Thyroid gland (tissue), 4 donors: ENCODE measurements around the gene COL5A2. TPM values are rescaled to one million over a fixed set of nuclear protein-coding genes. Genes with fewer than 3 reads are reported as not detected.

Experiments used
- DNase-seq, 2 donors: peaks; one replicate each; pipeline ENCODE4 v3.0.0-alpha.2; 2019
- H3K27ac ChIP-seq, 3 donors: fragments of 200-600 bp; sonication (generic); 1 replicate in 2 of 3; 2 replicates in 1 of 3; pipeline ENCODE4 v1.5.1; 2016 to 2019; ENCODE audit warnings: mild to moderate bottlenecking in 1 of 3, moderate library complexity in 1 of 3
- H3K27me3 ChIP-seq: fragments of 200-600 bp; sonication (generic); one replicate; pipeline ENCODE4 v1.5.1; 2019
- H3K36me3 ChIP-seq, 2 donors: fragments of 200-600 bp; sonication (generic); one replicate each; pipeline ENCODE4 v1.5.1; 2016 to 2019
- H3K4me1 ChIP-seq, 2 donors: fragments of 200-600 bp; sonication (generic); one replicate each; pipeline ENCODE4 v1.5.1; 2017 to 2019
- H3K4me3 ChIP-seq, 3 donors: fragments of 200-600 bp; sonication (generic); replicated peaks in 1 of 3; 1 replicate in 2 of 3; 2 replicates in 1 of 3; pipeline ENCODE4 v1.5.1; 2016; ENCODE audit warnings: mild to moderate bottlenecking in 1 of 3
- H3K9me3 ChIP-seq: fragments of 200-600 bp; sonication (generic); one replicate; pipeline ENCODE4 v1.5.1; 2017
- CTCF ChIP-seq, 6 experiments: fragments of 200-600 bp in 3 of 6; fragments of 450-650 bp in 3 of 6; sonication (generic) in 3 of 6; IDR thresholded peaks; one replicate each; pipeline ENCODE4 v1.5.1; 2016 to 2019; ENCODE audit warnings: antibody characterized with exemption in 6 of 6, mild to moderate bottlenecking in 2 of 6, inconsistent platforms in 1 of 6, moderate library complexity in 1 of 6
- POLR2A ChIP-seq, 2 donors: fragments of 450-650 bp; IDR thresholded peaks; one replicate each; pipeline ENCODE4 v1.6.1; 2017; ENCODE audit warnings: antibody characterized with exemption in 2 of 2, mild to moderate bottlenecking in 2 of 2, moderate library complexity in 1 of 2
- WGBS, 2 donors: methylation state at CpG; one replicate each; pipeline ENCODE4 v1.1.5; 2017; 5-methylcytosine and 5-hydroxymethylcytosine counted together
- intact Hi-C: fragments of 100-400 bp; cut with DNase I; formaldehyde crosslinking; loops from one replicate; pipeline ENCODE4 v1.15.1; 2023
- total RNA-seq, 4 donors: library from RNA; depleted of rRNA; stranded (reverse); fragments of >200 nt; gene quantifications; one replicate each; pipeline ENCODE4 v1.2.3, GENCODE V29; 2016

The COL5A2 gene
- total RNA-seq, 4 donors from 2014 or later, result 10.9 to 22.5 (median 17.5) TPM

- Histone ChIP-seq H3K36me3 (no peaks in the 10 kb centered on the region), H3K4me1 (peaks cover 0 to 9% of the 10 kb centered on the region in 2 donors), H3K27me3 (no peaks in the 10 kb centered on the region), H3K4me3 (no peak overlapping the region), H3K27ac (no peak overlapping the region), H3K9me3 (no peaks in the 10 kb centered on the region)
- no peak for DNase-seq
- intact Hi-C loops, result no loop called here
- WGBS, 2 donors, result 66 to 76% methylated on average over 2 of the region's 2 CpGs
- TF ChIP-seq POLR2A (IDR thresholded peaks at IDR 0.05), result no peak
- TF ChIP-seq CTCF (IDR thresholded peaks at IDR 0.05), result no peak
Observed at GRCh38 chr2:189153619-189154018, 25.9 kb downstream of the COL5A2 start.

- DNase-seq, result no peak
- H3K27ac ChIP-seq, result no peak overlapping the region
- H3K4me3 ChIP-seq, result no peak overlapping the region
- 72 to 75% methylated on average over 3 of the region's 3 CpGs for WGBS, 2 donors
- intact Hi-C loops, result no loop called here
- no peaks in the 10 kb centered on the region for H3K9me3 ChIP-seq
- no peaks in the 10 kb centered on the region for H3K27me3 ChIP-seq
- H3K36me3 ChIP-seq, result no peaks in the 10 kb centered on the region
- TF ChIP-seq POLR2A (IDR thresholded peaks at IDR 0.05) (no peak), CTCF (IDR thresholded peaks at IDR 0.05) (no peak)
- H3K4me1 ChIP-seq, result peaks cover 0 to 9% of the 10 kb centered on the region in 2 donors
Observed at GRCh38 chr2:189152483-189152882, 27.1 kb downstream of the COL5A2 start.

- Histone ChIP-seq H3K9me3 (no peaks in the 10 kb centered on the region), H3K27ac (no peak overlapping the region), H3K4me3 (no peak overlapping the region), H3K4me1 (peaks cover 0 to 9% of the 10 kb centered on the region in 2 donors), H3K27me3 (no peaks in the 10 kb centered on the region), H3K36me3 (no peaks in the 10 kb centered on the region)
- TF ChIP-seq CTCF (IDR thresholded peaks at IDR 0.05) (no peak), POLR2A (IDR thresholded peaks at IDR 0.05) (no peak)
- intact Hi-C loops, result no loop called here
- DNase-seq, result no peak
Observed at GRCh38 chr2:189151906-189152305, 27.7 kb downstream of the COL5A2 start.

- Histone ChIP-seq H3K36me3 (no peaks in the 10 kb centered on the region), H3K9me3 (no peaks in the 10 kb centered on the region), H3K27me3 (no peaks in the 10 kb centered on the region), H3K4me3 (no peak overlapping the region), H3K27ac (no peak overlapping the region), H3K4me1 (peaks cover 0 to 9% of the 10 kb centered on the region in 2 donors)
- no peak for DNase-seq
- 29 to 34% methylated on average over 2 of the region's 2 CpGs for WGBS, 2 donors
- TF ChIP-seq POLR2A (IDR thresholded peaks at IDR 0.05), result no peak
- intact Hi-C loops, result no loop called here
Observed at GRCh38 chr2:189150033-189150432, 29.5 kb downstream of the COL5A2 start.

- H3K27ac ChIP-seq, result no peak overlapping the region
- no peaks in the 10 kb centered on the region for H3K27me3 ChIP-seq
- 0 to 94% methylated on average over 1 of the region's 1 CpG for WGBS, 2 donors
- no peak overlapping the region for H3K4me3 ChIP-seq
- no peaks in the 10 kb centered on the region for H3K9me3 ChIP-seq
- intact Hi-C loops, result no loop called here
- H3K4me1 ChIP-seq, result peaks cover 0 to 4% of the 10 kb centered on the region in 2 donors
- no peak for TF ChIP-seq POLR2A (IDR thresholded peaks at IDR 0.05)
- TF ChIP-seq CTCF (IDR thresholded peaks at IDR 0.05), result no peak
- DNase-seq, result no peak
- H3K36me3 ChIP-seq, result no peaks in the 10 kb centered on the region
Observed at GRCh38 chr2:189147989-189148388, 31.6 kb downstream of the COL5A2 start.

- Histone ChIP-seq H3K27me3 (no peaks in the 10 kb centered on the region), H3K36me3 (no peaks in the 10 kb centered on the region), H3K27ac (no peak overlapping the region), H3K9me3 (no peaks in the 10 kb centered on the region), H3K4me3 (no peak overlapping the region), H3K4me1 (peaks cover 0 to 4% of the 10 kb centered on the region in 2 donors)
- DNase-seq, result no peak
- WGBS, 2 donors, result 88 to 92% methylated on average over 2 of the region's 2 CpGs
- no peak for TF ChIP-seq CTCF (IDR thresholded peaks at IDR 0.05)
- TF ChIP-seq POLR2A (IDR thresholded peaks at IDR 0.05), result no peak
- intact Hi-C loops, result no loop called here
Observed at GRCh38 chr2:189147361-189147760, 32.2 kb downstream of the COL5A2 start.
